H1 (cell line): ENCODE results near the gene HNRNPDL. TPM values are rescaled to one million over a fixed set of nuclear protein-coding genes. Genes with fewer than 3 reads are reported as not detected.

Source experiments
- CTCF ChIA-PET: fragments of 300-600 bp; sonication (Branson Sonifier 250); formaldehyde crosslinking; loops from one replicate; lab custom pipeline; 2021; ENCODE audit not compliant: partially characterized antibody; lab: Charles Lee
- POLR2A ChIA-PET: fragments of 300-600 bp; sonication (Branson Sonifier 250); formaldehyde crosslinking; loops from one replicate; lab custom pipeline; 2021; ENCODE audit warnings: inconsistent platforms; ENCODE audit not compliant: partially characterized antibody; lab: Charles Lee
- DNase-seq, 2 experiments: peaks; one replicate each; pipeline versions ENCODE4 v3.0.0 to v3.0.0-alpha.2; 2010 to 2022; ENCODE audit warnings: low spot score in 2 of 2, low read depth in 1 of 2, mixed read lengths in 1 of 2
- FAIRE-seq: peaks from 2 replicates; lab custom pipeline; 2011; peaks lifted over from hg19 to GRCh38; lab: Jason Lieb, UNC
- H2AFZ ChIP-seq: 2 replicates; pipeline ENCODE4 v1.8.1; 2012; ENCODE audit warnings: low read length, inconsistent platforms
- H2AK5ac ChIP-seq: 2 replicates; pipeline ENCODE4 v1.6.1; 2013; ENCODE audit warnings: low read depth, low read length
- H2BK120ac ChIP-seq: replicated peaks from 2 replicates; pipeline ENCODE3; 2013; ENCODE audit warnings: low read depth, low read length, inconsistent platforms
- H2BK12ac ChIP-seq: 2 replicates; pipeline ENCODE4 v1.6.1; 2013; ENCODE audit warnings: low read depth, low read length
- H2BK15ac ChIP-seq: 2 replicates; pipeline ENCODE4 v1.6.1; 2013; ENCODE audit warnings: low read length
- H2BK20ac ChIP-seq: 2 replicates; pipeline ENCODE4 v1.6.1; 2013; ENCODE audit warnings: low read length
- H2BK5ac ChIP-seq: 2 replicates; pipeline ENCODE4 v1.6.1; 2013; ENCODE audit warnings: low read depth, low read length
- H3K14ac ChIP-seq: 2 replicates; pipeline ENCODE4 v1.6.1; 2013; ENCODE audit warnings: inconsistent platforms; ENCODE audit not compliant: insufficient read length
- H3K18ac ChIP-seq: 2 replicates; pipeline ENCODE4 v1.6.1; 2013; ENCODE audit warnings: low read length; ENCODE audit errors: extremely low read depth
- H3K23ac ChIP-seq: 2 replicates; pipeline ENCODE4 v1.6.1; 2013; ENCODE audit warnings: inconsistent platforms; ENCODE audit not compliant: insufficient read length
- H3K23me2 ChIP-seq: 2 replicates; pipeline ENCODE4 v1.6.1; 2013; ENCODE audit warnings: low read depth, low read length
- H3K27ac ChIP-seq: 2 replicates; pipeline ENCODE4 v1.6.1; 2011; ENCODE audit warnings: low read depth, low read length, inconsistent platforms
- H3K27me3 ChIP-seq, 4 experiments: replicated peaks in 1 of 4; 1 replicate in 1 of 4; 2 replicates in 3 of 4; pipeline versions ENCODE4 v1.6.1 to v1.8.1; 2011 to 2013; ENCODE audit warnings: low read length in 3 of 4, mild to moderate bottlenecking in 3 of 4, inconsistent platforms in 2 of 4, mixed read lengths in 2 of 4, moderate library complexity in 1 of 4; ENCODE audit not compliant: control insufficient read depth in 3 of 4, insufficient read depth in 3 of 4; ENCODE audit errors: extremely low read depth in 1 of 4
- H3K36me3 ChIP-seq, 4 experiments: 2 replicates each; pipeline versions ENCODE4 v1.6.1 to v1.8.1; 2011 to 2013; ENCODE audit warnings: mild to moderate bottlenecking in 4 of 4, low read length in 3 of 4, moderate library complexity in 2 of 4, control low read depth in 1 of 4, inconsistent platforms in 1 of 4; ENCODE audit not compliant: insufficient read depth in 4 of 4, control insufficient read depth in 2 of 4
- H3K4ac ChIP-seq: replicated peaks from 2 replicates; pipeline ENCODE3; 2013; ENCODE audit warnings: low read length, low read depth, mixed read lengths, inconsistent platforms; ENCODE audit not compliant: insufficient read length
- H3K4me1 ChIP-seq, 4 experiments: replicated peaks in 1 of 4; 1 replicate in 1 of 4; 2 replicates in 3 of 4; pipeline versions ENCODE4 v1.6.1 to v1.8.1; 2011 to 2013; ENCODE audit warnings: low read length in 3 of 4, inconsistent platforms in 2 of 4, mixed read lengths in 1 of 4; ENCODE audit not compliant: insufficient read depth in 4 of 4, control insufficient read depth in 3 of 4
- H3K4me2 ChIP-seq, 2 experiments: 2 replicates each; pipeline versions ENCODE4 v1.6.1 to v1.8.1; 2011 to 2013; ENCODE audit warnings: low read depth in 2 of 2, low read length in 2 of 2, control low read depth in 1 of 2, inconsistent platforms in 1 of 2, mild to moderate bottlenecking in 1 of 2; ENCODE audit not compliant: insufficient read depth in 1 of 2
- H3K4me3 ChIP-seq, 4 experiments: fragments of 200-600, 300-600 bp in 1 of 4; sonication (generic), shearing (Covaris generic), sonication (Bioruptor Twin) in 1 of 4; 2 replicates each; pipeline versions ENCODE4 v1.5.1 to v1.8.1; 2011 to 2016; ENCODE audit warnings: low read length in 4 of 4, low read depth in 3 of 4, control low read depth in 2 of 4, inconsistent platforms in 2 of 4, mild to moderate bottlenecking in 2 of 4, mixed read lengths in 1 of 4, moderate library complexity in 1 of 4; ENCODE audit not compliant: insufficient read depth in 2 of 4; ENCODE audit errors: extremely low read depth in 1 of 4
- H3K56ac ChIP-seq: replicated peaks from 2 replicates; pipeline ENCODE3; 2013; ENCODE audit warnings: low read depth, mild to moderate bottlenecking, mixed read lengths, low read length, inconsistent platforms; ENCODE audit not compliant: insufficient read length
- H3K79me1 ChIP-seq: 2 replicates; pipeline ENCODE4 v1.6.1; 2013; ENCODE audit warnings: low read depth, low read length, control low read depth
- H3K79me2 ChIP-seq, 2 experiments: 2 replicates each; pipeline versions ENCODE4 v1.6.1 to v1.8.1; 2012 to 2013; ENCODE audit warnings: low read length in 2 of 2, mild to moderate bottlenecking in 2 of 2, inconsistent platforms in 1 of 2; ENCODE audit not compliant: insufficient read depth in 2 of 2, control insufficient read depth in 1 of 2
- H3K9ac ChIP-seq, 4 experiments: replicated peaks in 1 of 4; 1 replicate in 1 of 4; 2 replicates in 3 of 4; pipeline versions ENCODE4 v1.6.1 to v1.8.1; 2011 to 2013; ENCODE audit warnings: low read depth in 3 of 4, low read length in 3 of 4, control low read depth in 2 of 4, mild to moderate bottlenecking in 2 of 4, moderate library complexity in 2 of 4, inconsistent platforms in 1 of 4; ENCODE audit errors: extremely low read depth in 1 of 4
- H3K9me3 ChIP-seq, 2 experiments: 2 replicates each; pipeline versions ENCODE4 v1.6.1 to v1.8.1; 2012 to 2013; ENCODE audit warnings: mild to moderate bottlenecking in 2 of 2, moderate library complexity in 2 of 2, control low read depth in 1 of 2, inconsistent platforms in 1 of 2, low read depth in 1 of 2, low read length in 1 of 2, mixed read lengths in 1 of 2; ENCODE audit not compliant: insufficient read depth in 2 of 2
- H4K20me1 ChIP-seq, 2 experiments: replicated peaks in 1 of 2; 2 replicates each; pipeline versions ENCODE3 to v1.8.1; 2011 to 2013; ENCODE audit warnings: inconsistent platforms in 2 of 2, low read length in 2 of 2, mild to moderate bottlenecking in 1 of 2; ENCODE audit not compliant: insufficient read depth in 2 of 2, control insufficient read depth in 1 of 2
- H4K5ac ChIP-seq: 2 replicates; pipeline ENCODE4 v1.6.1; 2013; ENCODE audit warnings: low read length, low read depth, mixed read lengths, inconsistent platforms; ENCODE audit not compliant: insufficient read length
- H4K8ac ChIP-seq: 2 replicates; pipeline ENCODE4 v1.8.0; 2013; ENCODE audit warnings: mild to moderate bottlenecking, moderate library complexity, low read length, inconsistent platforms; ENCODE audit not compliant: insufficient read depth; ENCODE audit errors: extremely low read depth
- H4K91ac ChIP-seq: replicated peaks from 2 replicates; pipeline ENCODE3; 2013; ENCODE audit warnings: low read length, mixed read lengths, inconsistent platforms; ENCODE audit not compliant: insufficient read length
- POLR2A ChIP-seq, 2 experiments: IDR thresholded peaks; 1 replicate in 1 of 2; 2 replicates in 1 of 2; pipeline ENCODE4 v1.6.1; 2011; ENCODE audit warnings: low read depth in 2 of 2, low read length in 2 of 2, mild to moderate bottlenecking in 2 of 2; ENCODE audit errors: control extremely low read depth in 1 of 2
- TCF12 ChIP-seq: IDR thresholded peaks from 2 replicates; pipeline ENCODE4 v1.6.1; 2011; ENCODE audit warnings: low read depth, mild to moderate bottlenecking, low read length
- WGBS, 2 experiments: shearing (Covaris generic) in 1 of 2; methylation state at CpG; one replicate each; pipeline versions ENCODE4 v1.1.6 to v1.1.7; 2013 to 2015; ENCODE audit warnings: low lambda C conversion rate in 2 of 2, mixed read lengths in 2 of 2, inconsistent platforms in 1 of 2, low coverage in 1 of 2, missing lambda C conversion rate in 1 of 2; ENCODE audit not compliant: insufficient replicate concordance in 2 of 2, insufficient coverage in 1 of 2, insufficient read length in 1 of 2; ENCODE audit errors: extremely low coverage in 1 of 2, missing lambda C conversion rate in 1 of 2; 5-methylcytosine and 5-hydroxymethylcytosine counted together
- polyA plus RNA-seq, 7 experiments: library from polyadenylated mRNA; depleted of rRNA in 3 of 7; stranded (reverse) in 5 of 7; unstranded in 2 of 7; fragments of >200 nt in 5 of 7; fragments of 200-250 nt in 2 of 7; gene quantifications; 1 replicate in 5 of 7; 2 replicates in 1 of 7; 4 replicates in 1 of 7; pipeline versions ENCODE4 v1.2.1 to v1.2.3, GENCODE V29; 2011 to 2013; ENCODE audit warnings: missing spikeins in 2 of 7, mixed read lengths in 2 of 7
- total RNA-seq: library from RNA; stranded (reverse); fragmentation: NEBNext Ultra II Directional; extraction: Animal tissue kit (Norgen Biotek cat#: 25700); gene quantifications from 2 replicates; pipeline ENCODE4 v1.2.1, GENCODE V29; 2021

HNRNPDL gene
- total and polyA plus RNA-seq, 2 of the 8 experiments (the other 6 are each of a cell fraction or from before 2014, with no cell fraction given): 197 to 411 TPM

GRCh38 chr4:82376109-82376508 lies 54.2 kb downstream of the HNRNPDL start:
- Histone ChIP-seq H2BK12ac (0 out of 2 replicates have a peak overlapping the region, but pooled peaks have one; percentile 35), H2BK20ac (no peak overlapping the region), H2BK5ac (no peak overlapping the region), H2BK120ac (no peak overlapping the region), H3K4ac (no peak overlapping the region), H3K9ac (no peak overlapping the region), H4K5ac (no peak overlapping the region), H3K4me3 (peak overlapping the region in 3 of 4 experiments; percentile 78 to 98 (median 91); a peak in 5 of 8 replicates), H3K27ac (no peak overlapping the region), H3K9me3 (no peaks in the 10 kb centered on the region), H2BK15ac (0 out of 2 replicates have a peak overlapping the region, but pooled peaks have one; percentile 18), H2AFZ (no peak overlapping the region), H4K91ac (no peak overlapping the region), H3K14ac (no peak overlapping the region), H3K27me3 (no peaks in the 10 kb centered on the region), H2AK5ac (0 out of 2 replicates have a peak overlapping the region, but pooled peaks have one; percentile 68), H3K4me2 (peak overlapping the region; percentile 20 to 72; a peak in 3 of 4 replicates), H3K4me1 (peaks cover 0 to 3% (median 0%) of the 10 kb centered on the region in 4 experiments; a peak in 4 of 7 replicates), H3K79me2 (peaks cover 25 to 63% of the 10 kb centered on the region in 2 experiments), H3K18ac (no peak overlapping the region), H3K23ac (no peak overlapping the region), H3K23me2 (no peaks in the 10 kb centered on the region; the same call in none of the 2 replicates), H4K20me1 (peaks cover 7 to 19% of the 10 kb centered on the region in 2 experiments), H4K8ac (no peak overlapping the region), H3K79me1 (peaks cover 7% of the 10 kb centered on the region), H3K56ac (no peak overlapping the region), H3K36me3 (peaks cover 0 to 15% (median 0%) of the 10 kb centered on the region in 4 experiments; a peak in 2 of 8 replicates)
- CTCF ChIA-PET: interaction anchor here (1.2 kb wide), 1 partner anchor 16 kb away, joined by 3 read pairs; no protein-coding TSS in a partner anchor
- no peak for FAIRE-seq
- 82% methylated on average over 4 of the region's 4 CpGs; no CpG with 5 or more reads in 1 of the 2 experiments for WGBS, 2 experiments
- no peak for DNase-seq
- POLR2A ChIA-PET: interaction anchor here (9.5 to 13.8 kb wide), 2 partner anchors 47 to 52 kb away, joined by 124 to 152 read pairs; partner anchors contain the start of gene HNRNPDL
- TF ChIP-seq TCF12 (no peak), POLR2A (IDR thresholded peaks at IDR 0.05; ENCODE audit: control extremely low read depth in 1 of 2, low read depth in 2 of 2, low read length in 2 of 2) (0 out of 3 replicates have a peak, but pooled peaks of 1 of the 2 experiments have one; percentile 17)
